VCaP (cell line): ENCODE measurements around the gene ADAMTS19.

Source experiments
- H3K27ac ChIP-seq: fragments of 450-650 bp; 2 replicates; pipeline ENCODE4 v1.5.1; 2017
- CTCF ChIP-seq: fragments of 450-650 bp; conservative IDR thresholded peaks from 2 replicates; pipeline ENCODE4 v1.5.1; 2017; ENCODE audit warnings: mild to moderate bottlenecking, moderate library complexity

Gene ADAMTS19

GRCh38 chr5:129687941-129688340 lies 227.8 kb downstream of the ADAMTS19 start:
- H3K27ac ChIP-seq, result no peak overlapping the region
- TF ChIP-seq CTCF, result no peak

GRCh38 chr5:129689045-129689444 lies 228.9 kb downstream of the ADAMTS19 start:
- TF ChIP-seq CTCF, result no peak
- no peak overlapping the region for H3K27ac ChIP-seq

GRCh38 chr5:129691220-129691619 lies 231.1 kb downstream of the ADAMTS19 start:
- no peak for TF ChIP-seq CTCF
- H3K27ac ChIP-seq, result no peak overlapping the region

- no peak overlapping the region for H3K27ac ChIP-seq
- TF ChIP-seq CTCF, result no peak
Measured at GRCh38 chr5:129696636-129697035, 236.5 kb downstream of the ADAMTS19 start.

GRCh38 chr5:129698661-129699060 lies 238.6 kb downstream of the ADAMTS19 start:
- no peak overlapping the region for H3K27ac ChIP-seq
- TF ChIP-seq CTCF, result peak; percentile 27; the same call in 1 of the 2 replicates

GRCh38 chr5:129716235-129716634 lies 256.1 kb downstream of the ADAMTS19 start:
- H3K27ac ChIP-seq, result no peak overlapping the region
- TF ChIP-seq CTCF, result no peak

- no peak for TF ChIP-seq CTCF
- no peak overlapping the region for H3K27ac ChIP-seq
Measured at GRCh38 chr5:129716651-129717050, 256.6 kb downstream of the ADAMTS19 start.
